GM12891 (cell line): ENCODE measurements around the gene LRRIQ3.

Experiments
- PAX5 ChIP-seq: IDR thresholded peaks from 2 replicates; pipeline ENCODE4 v1.6.1; 2011; ENCODE audit warnings: low read length, moderate library complexity, mild to moderate bottlenecking; ENCODE audit not compliant: insufficient read depth, severe bottlenecking
- POLR2A ChIP-seq: IDR thresholded peaks from 2 replicates; pipeline ENCODE4 v1.6.1; 2011; ENCODE audit warnings: low read depth, low read length, control low read depth
- POLR2AphosphoS5 ChIP-seq: IDR thresholded peaks from 2 replicates; pipeline ENCODE4 v1.6.1; 2011; ENCODE audit warnings: low read depth, low read length, control low read depth
- TAF1 ChIP-seq: IDR thresholded peaks from 2 replicates; pipeline ENCODE4 v1.6.1; 2011; ENCODE audit warnings: low read depth, low read length, control low read depth

DNA sequence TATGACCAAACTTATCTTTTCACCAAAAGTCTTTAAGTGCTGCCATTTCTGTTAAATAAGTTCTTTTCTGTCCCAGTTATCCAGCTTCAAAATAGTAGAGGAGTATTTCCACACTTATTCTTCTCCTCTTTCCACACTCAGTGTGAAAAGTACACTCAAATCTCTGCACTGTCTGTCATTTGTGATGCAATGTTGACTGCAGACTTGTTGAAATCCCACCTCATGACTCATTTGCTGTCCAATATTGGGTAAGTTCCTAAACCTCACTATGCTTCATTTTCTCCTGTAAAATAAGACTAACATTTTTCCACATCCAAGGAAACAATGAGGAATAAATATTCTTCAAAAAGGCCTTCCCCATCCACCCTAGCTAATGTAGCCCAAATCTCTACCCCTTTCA is 17.5 kb downstream of the LRRIQ3 start:
- TF ChIP-seq POLR2A (no peak), PAX5 (no peak), POLR2AphosphoS5 (no peak), TAF1 (no peak)
